ENCODE results near the gene PAPPA.

The PAPPA gene

GRCh38 chr9:116175614-116176013, 22.0 kb downstream of the PAPPA start:
- no peaks in the 10 kb centered on the region for H3F3A ChIP-seq (ENCODE audit: low read depth)
- no peak overlapping the region for H3K9ac ChIP-seq (ENCODE audit: low read depth, low read length, poor library complexity, severe bottlenecking)
- no peak overlapping the region for H2AFZ ChIP-seq (ENCODE audit: low read length)
- H3K9me2 ChIP-seq (replicated peaks; ENCODE audit: low read depth, low read length), result no peaks in the 10 kb centered on the region
- H4K20me1 ChIP-seq (ENCODE audit: insufficient read depth, low read length, poor library complexity, severe bottlenecking), result no peaks in the 10 kb centered on the region
- H3K27me3 ChIP-seq (ENCODE audit: insufficient read depth, low read length, poor library complexity, severe bottlenecking), result no peaks in the 10 kb centered on the region
- H3K9me3 ChIP-seq (ENCODE audit: insufficient read depth, low read depth, low read length), result peaks cover 4% of the 10 kb centered on the region; the same call in 1 of the 2 replicates
- no peak overlapping the region for H3K4me3 ChIP-seq (ENCODE audit: low read length, poor library complexity, severe bottlenecking)
- TF ChIP-seq EZH2phosphoT487 (IDR thresholded peaks at IDR 0.05; ENCODE audit: borderline replicate concordance), result no peak
- TF ChIP-seq, protein P1, sequence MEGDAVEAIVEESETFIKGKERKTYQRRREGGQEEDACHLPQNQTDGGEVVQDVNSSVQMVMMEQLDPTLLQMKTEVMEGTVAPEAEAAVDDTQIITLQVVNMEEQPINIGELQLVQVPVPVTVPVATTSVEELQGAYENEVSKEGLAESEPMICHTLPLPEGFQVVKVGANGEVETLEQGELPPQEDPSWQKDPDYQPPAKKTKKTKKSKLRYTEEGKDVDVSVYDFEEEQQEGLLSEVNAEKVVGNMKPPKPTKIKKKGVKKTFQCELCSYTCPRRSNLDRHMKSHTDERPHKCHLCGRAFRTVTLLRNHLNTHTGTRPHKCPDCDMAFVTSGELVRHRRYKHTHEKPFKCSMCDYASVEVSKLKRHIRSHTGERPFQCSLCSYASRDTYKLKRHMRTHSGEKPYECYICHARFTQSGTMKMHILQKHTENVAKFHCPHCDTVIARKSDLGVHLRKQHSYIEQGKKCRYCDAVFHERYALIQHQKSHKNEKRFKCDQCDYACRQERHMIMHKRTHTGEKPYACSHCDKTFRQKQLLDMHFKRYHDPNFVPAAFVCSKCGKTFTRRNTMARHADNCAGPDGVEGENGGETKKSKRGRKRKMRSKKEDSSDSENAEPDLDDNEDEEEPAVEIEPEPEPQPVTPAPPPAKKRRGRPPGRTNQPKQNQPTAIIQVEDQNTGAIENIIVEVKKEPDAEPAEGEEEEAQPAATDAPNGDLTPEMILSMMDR (conservative IDR thresholded peaks at IDR 0.05; ENCODE audit: low read length), result no peak
- H3K79me2 ChIP-seq (ENCODE audit: insufficient read depth, low read length), result no peaks in the 10 kb centered on the region
- no peaks in the 10 kb centered on the region for H3K36me3 ChIP-seq (ENCODE audit: insufficient read depth, low read length)
- H3K4me2 ChIP-seq (ENCODE audit: low read depth, low read length, poor library complexity, severe bottlenecking), result no peak overlapping the region
- H3K4me1 ChIP-seq (ENCODE audit: insufficient read depth, low read length, poor library complexity, severe bottlenecking), result no peaks in the 10 kb centered on the region

GRCh38 chr9:116178481-116179211, 25.1 kb downstream of the PAPPA start:
- TF ChIP-seq, protein P1 (conservative IDR thresholded peaks at IDR 0.05; ENCODE audit: low read length), result no peak
- TF ChIP-seq EZH2phosphoT487 (IDR thresholded peaks at IDR 0.05; ENCODE audit: borderline replicate concordance), result no peak
- Histone ChIP-seq H3K9me2 (replicated peaks; ENCODE audit: low read depth, low read length) (no peaks in the 10 kb centered on the region), H3K27me3 (ENCODE audit: insufficient read depth, low read length, poor library complexity, severe bottlenecking) (no peaks in the 10 kb centered on the region), H3K36me3 (ENCODE audit: insufficient read depth, low read length) (no peaks in the 10 kb centered on the region), H3K9ac (ENCODE audit: low read depth, low read length, poor library complexity, severe bottlenecking) (no peak overlapping the region), H4K20me1 (ENCODE audit: insufficient read depth, low read length, poor library complexity, severe bottlenecking) (no peaks in the 10 kb centered on the region), H3K79me2 (ENCODE audit: insufficient read depth, low read length) (no peaks in the 10 kb centered on the region), H3K9me3 (ENCODE audit: insufficient read depth, low read depth, low read length) (peaks cover 4% of the 10 kb centered on the region; the same call in 1 of the 2 replicates), H3K4me2 (ENCODE audit: low read depth, low read length, poor library complexity, severe bottlenecking) (no peak overlapping the region), H3K4me3 (ENCODE audit: low read length, poor library complexity, severe bottlenecking) (no peak overlapping the region), H3F3A (ENCODE audit: low read depth) (no peaks in the 10 kb centered on the region), H3K4me1 (ENCODE audit: insufficient read depth, low read length, poor library complexity, severe bottlenecking) (no peaks in the 10 kb centered on the region), H2AFZ (ENCODE audit: low read length) (no peak overlapping the region)

GRCh38 chr9:116179568-116179967, 26.0 kb downstream of the PAPPA start:
- no peaks in the 10 kb centered on the region for H4K20me1 ChIP-seq (ENCODE audit: insufficient read depth, low read length, poor library complexity, severe bottlenecking)
- H3K79me2 ChIP-seq (ENCODE audit: insufficient read depth, low read length), result no peaks in the 10 kb centered on the region
- H3K36me3 ChIP-seq (ENCODE audit: insufficient read depth, low read length), result no peaks in the 10 kb centered on the region
- no peak overlapping the region for H3K4me2 ChIP-seq (ENCODE audit: low read depth, low read length, poor library complexity, severe bottlenecking)
- H3K9me3 ChIP-seq (ENCODE audit: insufficient read depth, low read depth, low read length), result peaks cover 4% of the 10 kb centered on the region; the same call in 1 of the 2 replicates
- H3F3A ChIP-seq (ENCODE audit: low read depth), result no peaks in the 10 kb centered on the region
- no peak overlapping the region for H3K9ac ChIP-seq (ENCODE audit: low read depth, low read length, poor library complexity, severe bottlenecking)
- TF ChIP-seq, protein P1 (conservative IDR thresholded peaks at IDR 0.05; ENCODE audit: low read length), result no peak
- TF ChIP-seq EZH2phosphoT487 (IDR thresholded peaks at IDR 0.05; ENCODE audit: borderline replicate concordance), result no peak
- no peak overlapping the region for H3K4me3 ChIP-seq (ENCODE audit: low read length, poor library complexity, severe bottlenecking)
- no peaks in the 10 kb centered on the region for H3K4me1 ChIP-seq (ENCODE audit: insufficient read depth, low read length, poor library complexity, severe bottlenecking)
- H3K27me3 ChIP-seq (ENCODE audit: insufficient read depth, low read length, poor library complexity, severe bottlenecking), result no peaks in the 10 kb centered on the region
- H2AFZ ChIP-seq (ENCODE audit: low read length), result no peak overlapping the region
- H3K9me2 ChIP-seq (replicated peaks; ENCODE audit: low read depth, low read length), result no peaks in the 10 kb centered on the region
